GM18858 (cell line): ENCODE data around the gene PLIN1.

Experiments
- ATAC-seq: cut with Tn5 transposase; IDR thresholded peaks from one replicate; pipeline ENCODE4 v1.9.1; 2021; ENCODE audit not compliant: unreplicated experiment

The PLIN1 gene

GRCh38 chr15:89630260-89630659, 48.9 kb downstream of the PLIN1 start:
- ATAC-seq = no peak

- ATAC-seq = no peak
Observed at GRCh38 chr15:89629829-89630228, 49.3 kb downstream of the PLIN1 start.

- ATAC-seq = no peak
Observed at GRCh38 chr15:89628806-89629715, 50.1 kb downstream of the PLIN1 start.

- no peak for ATAC-seq
Observed at GRCh38 chr15:89628301-89628700, 50.9 kb downstream of the PLIN1 start.

GRCh38 chr15:89627256-89627970, 51.8 kb downstream of the PLIN1 start:
- ATAC-seq = no peak

GRCh38 chr15:89625716-89626115, 53.5 kb downstream of the PLIN1 start:
- ATAC-seq = no peak

- ATAC-seq = no peak
Observed at GRCh38 chr15:89623165-89623564, 56.0 kb downstream of the PLIN1 start.

- ATAC-seq = no peak
Observed at GRCh38 chr15:89621547-89621946, 57.6 kb downstream of the PLIN1 start.

- no peak for ATAC-seq
Observed at GRCh38 chr15:89616228-89616627, 62.9 kb downstream of the PLIN1 start.

- no peak for ATAC-seq
Observed at GRCh38 chr15:89615135-89615534, 64.0 kb downstream of the PLIN1 start.
